H1 (cell line): ENCODE data around the gene GLMP. TPM values are rescaled to one million over a fixed set of nuclear protein-coding genes. Genes with fewer than 3 reads are reported as not detected.

ENCODE experiments used
- CBX8 ChIP-seq: fragments of 300-800, 300-1000 bp; sonication (generic); IDR thresholded peaks from 2 replicates; pipeline ENCODE4 v1.7.1; 2016; ENCODE audit warnings: low read depth, low read length, borderline replicate concordance
- GTF2F1 ChIP-seq: IDR thresholded peaks from 2 replicates; pipeline ENCODE4 v1.6.1; 2012; ENCODE audit warnings: low read depth, low read length, improper control_type of control experiment, borderline replicate concordance
- HDAC2 ChIP-seq, 2 experiments: fragments of 300-600 bp in 1 of 2; sonication (generic) in 1 of 2; IDR thresholded peaks; 2 replicates each; pipeline ENCODE4 v1.6.1; 2011 to 2012; ENCODE audit warnings: low read depth in 2 of 2, low read length in 2 of 2, mild to moderate bottlenecking in 2 of 2, moderate library complexity in 2 of 2, borderline replicate concordance in 1 of 2, inconsistent platforms in 1 of 2
- POLR2A ChIP-seq, 2 experiments: IDR thresholded peaks; 1 replicate in 1 of 2; 2 replicates in 1 of 2; pipeline ENCODE4 v1.6.1; 2011; ENCODE audit warnings: low read depth in 2 of 2, low read length in 2 of 2, mild to moderate bottlenecking in 2 of 2; ENCODE audit errors: control extremely low read depth in 1 of 2
- SUZ12 ChIP-seq: fragments of 200-600 bp; sonication (generic); IDR thresholded peaks from 2 replicates; pipeline ENCODE4 v1.6.1; 2012; ENCODE audit warnings: mild to moderate bottlenecking, inconsistent platforms, low read length, moderate library complexity, mixed read lengths
- polyA plus RNA-seq, 7 experiments: library from polyadenylated mRNA; depleted of rRNA in 3 of 7; stranded (reverse) in 5 of 7; unstranded in 2 of 7; fragments of >200 nt in 5 of 7; fragments of 200-250 nt in 2 of 7; gene quantifications; 1 replicate in 5 of 7; 2 replicates in 1 of 7; 4 replicates in 1 of 7; pipeline versions ENCODE4 v1.2.1 to v1.2.3, GENCODE V29; 2011 to 2013; ENCODE audit warnings: missing spikeins in 2 of 7, mixed read lengths in 2 of 7
- total RNA-seq: library from RNA; stranded (reverse); fragmentation: NEBNext Ultra II Directional; extraction: Animal tissue kit (Norgen Biotek cat#: 25700); gene quantifications from 2 replicates; pipeline ENCODE4 v1.2.1, GENCODE V29; 2021
- TF ChIP-seq, protein P1 (sequence below): fragments of 300-600 bp; sonication (generic); IDR thresholded peaks from 2 replicates; pipeline ENCODE4 v1.7.1; 2012; ENCODE audit warnings: low read length, moderate library complexity, mild to moderate bottlenecking, inconsistent platforms; ENCODE audit not compliant: insufficient replicate concordance

The GLMP gene
- total and polyA plus RNA-seq, 2 of the 8 experiments (the other 6 are each of a cell fraction or from before 2014, with no cell fraction given), result 48.1 to 59.5 TPM

DNA sequence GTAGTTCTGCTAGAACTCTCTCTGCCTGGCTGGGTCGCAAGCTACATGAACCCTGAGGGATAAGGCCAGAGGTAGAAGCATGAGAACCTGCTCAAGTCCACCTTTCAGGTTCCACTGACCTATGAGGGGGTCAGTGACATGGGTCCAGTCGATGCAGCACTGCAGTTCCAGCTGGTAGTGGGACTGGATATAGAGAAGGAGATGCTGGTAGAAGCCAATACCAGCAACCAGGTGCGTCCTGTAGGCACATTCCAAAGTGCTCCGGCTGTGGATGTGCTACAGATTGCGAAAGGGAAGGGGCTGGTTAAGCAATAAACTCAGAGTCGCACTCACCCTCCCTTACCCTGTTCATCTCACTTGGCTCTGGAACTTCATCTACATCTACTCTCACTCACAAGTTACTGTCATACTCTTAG is 18.5 kb downstream of the GLMP start (continued):
- TF ChIP-seq, protein P1, sequence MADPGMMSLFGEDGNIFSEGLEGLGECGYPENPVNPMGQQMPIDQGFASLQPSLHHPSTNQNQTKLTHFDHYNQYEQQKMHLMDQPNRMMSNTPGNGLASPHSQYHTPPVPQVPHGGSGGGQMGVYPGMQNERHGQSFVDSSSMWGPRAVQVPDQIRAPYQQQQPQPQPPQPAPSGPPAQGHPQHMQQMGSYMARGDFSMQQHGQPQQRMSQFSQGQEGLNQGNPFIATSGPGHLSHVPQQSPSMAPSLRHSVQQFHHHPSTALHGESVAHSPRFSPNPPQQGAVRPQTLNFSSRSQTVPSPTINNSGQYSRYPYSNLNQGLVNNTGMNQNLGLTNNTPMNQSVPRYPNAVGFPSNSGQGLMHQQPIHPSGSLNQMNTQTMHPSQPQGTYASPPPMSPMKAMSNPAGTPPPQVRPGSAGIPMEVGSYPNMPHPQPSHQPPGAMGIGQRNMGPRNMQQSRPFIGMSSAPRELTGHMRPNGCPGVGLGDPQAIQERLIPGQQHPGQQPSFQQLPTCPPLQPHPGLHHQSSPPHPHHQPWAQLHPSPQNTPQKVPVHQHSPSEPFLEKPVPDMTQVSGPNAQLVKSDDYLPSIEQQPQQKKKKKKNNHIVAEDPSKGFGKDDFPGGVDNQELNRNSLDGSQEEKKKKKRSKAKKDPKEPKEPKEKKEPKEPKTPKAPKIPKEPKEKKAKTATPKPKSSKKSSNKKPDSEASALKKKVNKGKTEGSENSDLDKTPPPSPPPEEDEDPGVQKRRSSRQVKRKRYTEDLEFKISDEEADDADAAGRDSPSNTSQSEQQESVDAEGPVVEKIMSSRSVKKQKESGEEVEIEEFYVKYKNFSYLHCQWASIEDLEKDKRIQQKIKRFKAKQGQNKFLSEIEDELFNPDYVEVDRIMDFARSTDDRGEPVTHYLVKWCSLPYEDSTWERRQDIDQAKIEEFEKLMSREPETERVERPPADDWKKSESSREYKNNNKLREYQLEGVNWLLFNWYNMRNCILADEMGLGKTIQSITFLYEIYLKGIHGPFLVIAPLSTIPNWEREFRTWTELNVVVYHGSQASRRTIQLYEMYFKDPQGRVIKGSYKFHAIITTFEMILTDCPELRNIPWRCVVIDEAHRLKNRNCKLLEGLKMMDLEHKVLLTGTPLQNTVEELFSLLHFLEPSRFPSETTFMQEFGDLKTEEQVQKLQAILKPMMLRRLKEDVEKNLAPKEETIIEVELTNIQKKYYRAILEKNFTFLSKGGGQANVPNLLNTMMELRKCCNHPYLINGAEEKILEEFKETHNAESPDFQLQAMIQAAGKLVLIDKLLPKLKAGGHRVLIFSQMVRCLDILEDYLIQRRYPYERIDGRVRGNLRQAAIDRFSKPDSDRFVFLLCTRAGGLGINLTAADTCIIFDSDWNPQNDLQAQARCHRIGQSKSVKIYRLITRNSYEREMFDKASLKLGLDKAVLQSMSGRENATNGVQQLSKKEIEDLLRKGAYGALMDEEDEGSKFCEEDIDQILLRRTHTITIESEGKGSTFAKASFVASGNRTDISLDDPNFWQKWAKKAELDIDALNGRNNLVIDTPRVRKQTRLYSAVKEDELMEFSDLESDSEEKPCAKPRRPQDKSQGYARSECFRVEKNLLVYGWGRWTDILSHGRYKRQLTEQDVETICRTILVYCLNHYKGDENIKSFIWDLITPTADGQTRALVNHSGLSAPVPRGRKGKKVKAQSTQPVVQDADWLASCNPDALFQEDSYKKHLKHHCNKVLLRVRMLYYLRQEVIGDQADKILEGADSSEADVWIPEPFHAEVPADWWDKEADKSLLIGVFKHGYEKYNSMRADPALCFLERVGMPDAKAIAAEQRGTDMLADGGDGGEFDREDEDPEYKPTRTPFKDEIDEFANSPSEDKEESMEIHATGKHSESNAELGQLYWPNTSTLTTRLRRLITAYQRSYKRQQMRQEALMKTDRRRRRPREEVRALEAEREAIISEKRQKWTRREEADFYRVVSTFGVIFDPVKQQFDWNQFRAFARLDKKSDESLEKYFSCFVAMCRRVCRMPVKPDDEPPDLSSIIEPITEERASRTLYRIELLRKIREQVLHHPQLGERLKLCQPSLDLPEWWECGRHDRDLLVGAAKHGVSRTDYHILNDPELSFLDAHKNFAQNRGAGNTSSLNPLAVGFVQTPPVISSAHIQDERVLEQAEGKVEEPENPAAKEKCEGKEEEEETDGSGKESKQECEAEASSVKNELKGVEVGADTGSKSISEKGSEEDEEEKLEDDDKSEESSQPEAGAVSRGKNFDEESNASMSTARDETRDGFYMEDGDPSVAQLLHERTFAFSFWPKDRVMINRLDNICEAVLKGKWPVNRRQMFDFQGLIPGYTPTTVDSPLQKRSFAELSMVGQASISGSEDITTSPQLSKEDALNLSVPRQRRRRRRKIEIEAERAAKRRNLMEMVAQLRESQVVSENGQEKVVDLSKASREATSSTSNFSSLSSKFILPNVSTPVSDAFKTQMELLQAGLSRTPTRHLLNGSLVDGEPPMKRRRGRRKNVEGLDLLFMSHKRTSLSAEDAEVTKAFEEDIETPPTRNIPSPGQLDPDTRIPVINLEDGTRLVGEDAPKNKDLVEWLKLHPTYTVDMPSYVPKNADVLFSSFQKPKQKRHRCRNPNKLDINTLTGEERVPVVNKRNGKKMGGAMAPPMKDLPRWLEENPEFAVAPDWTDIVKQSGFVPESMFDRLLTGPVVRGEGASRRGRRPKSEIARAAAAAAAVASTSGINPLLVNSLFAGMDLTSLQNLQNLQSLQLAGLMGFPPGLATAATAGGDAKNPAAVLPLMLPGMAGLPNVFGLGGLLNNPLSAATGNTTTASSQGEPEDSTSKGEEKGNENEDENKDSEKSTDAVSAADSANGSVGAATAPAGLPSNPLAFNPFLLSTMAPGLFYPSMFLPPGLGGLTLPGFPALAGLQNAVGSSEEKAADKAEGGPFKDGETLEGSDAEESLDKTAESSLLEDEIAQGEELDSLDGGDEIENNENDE, result no peak
- TF ChIP-seq SUZ12 (no peak), POLR2A (IDR thresholded peaks at IDR 0.05; ENCODE audit: control extremely low read depth in 1 of 2, low read depth in 2 of 2, low read length in 2 of 2) (no peak), GTF2F1 (no peak), HDAC2 (IDR thresholded peaks at IDR 0.05; ENCODE audit: borderline replicate concordance in 1 of 2, low read depth in 2 of 2, low read length in 2 of 2) (no peak), CBX8 (no peak)
